HG03521 (cell line): ENCODE data around the gene SASH3.

Source experiments
- ATAC-seq: cut with Tn5 transposase; IDR thresholded peaks from one replicate; pipeline ENCODE4 v1.9.1; 2021; ENCODE audit warnings: mild to moderate bottlenecking, moderate library complexity; ENCODE audit not compliant: unreplicated experiment

Gene SASH3

GRCh38 chrX:129782706-129783105, 3.0 kb downstream of the SASH3 start:
- ATAC-seq, result no peak

DNA sequence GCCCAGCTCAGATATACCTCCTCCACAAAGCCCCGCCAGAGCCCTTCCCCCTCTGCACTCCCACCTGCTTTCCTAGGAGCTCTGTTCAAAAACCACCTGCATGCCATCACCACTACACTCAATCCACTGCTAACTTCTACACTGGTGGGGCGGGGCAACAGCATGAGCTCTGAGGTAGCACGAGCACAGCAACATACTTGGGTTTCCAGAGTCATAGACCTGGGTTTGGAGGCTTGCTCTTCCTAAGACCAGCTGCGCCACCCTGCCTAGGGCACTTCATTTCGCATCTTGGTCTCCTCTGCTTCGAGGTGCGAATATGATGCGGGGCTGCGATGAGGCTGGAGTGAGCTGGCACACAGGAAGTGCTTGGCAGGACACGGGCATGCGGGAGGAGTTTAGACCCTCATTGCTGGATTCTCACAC, 3.6 kb downstream of the SASH3 start:
- ATAC-seq, result no peak

DNA sequence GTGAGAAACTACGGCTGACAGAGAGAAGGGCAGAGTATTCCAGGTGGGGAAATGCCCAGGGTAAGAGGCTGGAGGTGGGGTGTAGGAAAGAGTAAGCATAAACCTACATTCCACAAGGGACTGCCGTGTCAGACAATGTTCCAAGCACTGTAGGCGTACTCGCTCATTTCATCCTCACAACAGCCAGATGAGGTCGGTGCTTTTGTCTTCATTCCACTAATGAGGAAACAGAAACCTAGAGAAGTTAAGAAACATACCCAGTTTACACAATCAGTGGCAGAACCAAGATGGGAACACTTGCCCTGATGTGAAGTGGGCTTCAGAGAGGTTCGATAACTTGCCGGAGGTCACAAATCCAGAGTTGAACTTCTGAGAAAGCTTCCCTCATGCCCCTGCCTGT, 4.6 kb downstream of the SASH3 start:
- ATAC-seq, result no peak

- ATAC-seq, result no peak
These were observed 5.6 kb downstream of the SASH3 start for GRCh38 chrX:129785160-129785947.

DNA sequence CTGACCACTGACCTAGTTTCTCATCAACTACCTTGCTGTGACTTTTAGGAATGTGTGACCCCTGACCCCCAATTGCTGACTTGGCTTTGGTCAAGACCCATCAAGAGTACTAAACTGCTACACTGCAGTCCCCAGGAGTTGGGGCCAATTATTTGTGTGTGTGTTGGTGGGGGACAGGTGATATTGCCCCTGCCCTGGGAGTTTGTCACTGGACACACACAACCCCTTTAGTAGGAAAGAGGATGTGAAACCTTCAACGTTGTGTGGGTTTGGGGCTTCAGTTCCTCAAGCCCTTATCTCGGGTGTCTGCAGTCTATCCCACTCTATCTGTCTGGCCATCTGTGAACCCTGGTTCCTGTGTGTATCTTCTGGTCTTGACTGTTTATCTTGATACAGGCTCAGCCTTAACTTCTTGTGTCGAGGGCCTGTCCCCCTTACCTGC, 6.5 kb downstream of the SASH3 start:
- ATAC-seq, result peak; percentile 87

DNA sequence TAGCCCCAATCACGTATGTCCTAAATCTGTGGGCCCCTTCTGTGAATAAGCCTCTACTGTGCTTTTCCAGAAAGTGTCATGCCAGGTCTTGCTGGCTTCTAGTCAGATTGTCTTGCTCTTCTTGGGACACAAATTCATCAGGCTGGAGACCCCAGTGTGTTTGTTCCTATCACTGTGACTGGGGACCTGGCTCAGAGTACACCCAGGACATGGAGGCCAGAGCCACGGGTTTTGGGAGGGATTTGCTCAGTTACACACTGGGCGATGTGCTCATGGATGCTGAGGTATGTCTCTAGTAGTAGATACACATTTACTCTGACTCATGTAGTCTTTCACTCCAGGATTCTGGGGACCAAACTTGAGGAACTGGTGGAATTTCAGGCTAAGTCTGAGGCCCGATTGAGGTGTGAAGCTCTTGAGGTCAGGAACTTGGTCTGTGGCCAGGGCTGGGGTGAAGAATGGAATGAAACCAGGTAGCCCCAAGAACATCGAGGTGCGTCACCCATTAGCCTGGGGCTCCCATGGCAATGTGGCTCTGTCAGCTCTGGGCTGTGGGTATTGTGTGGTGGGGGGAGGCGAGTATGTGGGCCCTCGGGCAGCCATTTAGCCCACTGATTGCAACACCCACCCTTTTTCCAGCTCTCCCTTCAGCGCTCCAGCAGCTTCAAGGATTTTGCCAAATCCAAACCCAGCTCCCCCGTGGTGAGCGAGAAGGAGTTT, 7.7 kb downstream of the SASH3 start:
- ATAC-seq, result no peak

GRCh38 chrX:129788527-129788926, 8.8 kb downstream of the SASH3 start:
- no peak for ATAC-seq

DNA sequence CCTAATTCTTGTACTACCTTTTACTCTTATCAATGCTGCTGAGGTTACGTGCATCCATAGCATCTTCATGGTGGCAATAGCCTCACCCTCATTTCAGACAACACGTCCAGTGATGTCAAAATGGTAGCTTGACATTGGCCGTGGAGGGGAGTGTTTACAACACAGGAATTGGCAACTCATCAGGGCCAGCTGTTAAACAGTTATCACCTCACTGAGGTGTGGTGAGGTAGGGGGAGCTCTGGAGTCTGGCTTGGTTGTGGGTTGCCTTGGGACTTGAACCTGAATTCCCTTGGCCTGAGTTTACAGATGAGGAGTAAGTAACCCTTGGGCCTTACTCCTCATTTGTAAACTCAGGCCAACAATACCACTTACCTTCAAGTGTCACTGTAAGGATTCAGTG, 10.4 kb downstream of the SASH3 start:
- ATAC-seq, result no peak

DNA sequence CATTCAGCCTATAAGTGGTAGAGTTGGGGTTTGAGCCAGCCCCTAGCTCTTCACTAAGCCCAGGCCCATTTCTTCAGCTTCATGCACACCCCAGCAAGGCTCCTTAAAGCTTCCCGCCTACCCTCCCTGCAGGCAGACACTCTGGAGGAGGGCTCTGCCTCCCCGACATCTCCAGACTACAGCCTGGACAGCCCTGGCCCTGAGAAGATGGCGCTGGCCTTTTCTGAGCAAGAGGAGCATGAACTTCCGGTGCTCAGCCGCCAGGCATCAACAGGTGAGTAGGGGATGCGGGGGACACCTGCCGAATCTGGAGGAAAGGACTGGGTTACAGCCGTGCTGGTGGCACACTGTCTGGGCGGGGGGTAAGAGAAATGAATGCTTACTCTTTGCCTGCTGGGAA, 11.1 kb downstream of the SASH3 start:
- ATAC-seq, result no peak

DNA sequence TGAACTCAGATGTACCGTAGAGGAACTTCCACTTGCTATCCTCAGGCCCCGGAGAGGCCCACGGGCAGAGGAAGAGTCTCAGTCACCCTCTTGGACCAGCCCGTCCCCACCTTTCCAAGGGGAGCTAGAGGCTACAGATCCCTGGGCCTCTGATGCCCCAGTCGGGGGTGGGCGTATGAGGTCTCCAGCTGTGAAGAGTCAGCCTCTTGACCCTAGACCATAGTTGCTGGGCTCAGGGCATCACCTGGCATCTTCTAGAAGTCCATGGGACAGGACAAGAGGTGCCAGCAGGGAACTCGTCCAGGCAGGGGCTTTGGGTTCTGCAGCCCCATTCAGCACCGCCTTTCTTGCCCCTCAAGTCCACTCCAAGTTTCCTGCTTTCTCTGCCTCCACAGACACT, 11.6 kb downstream of the SASH3 start:
- ATAC-seq, result no peak

- no peak for ATAC-seq
These were observed 12.3 kb downstream of the SASH3 start for GRCh38 chrX:129791961-129792570.

- no peak for ATAC-seq
These were observed 13.0 kb downstream of the SASH3 start for GRCh38 chrX:129792586-129793291.

- ATAC-seq, result no peak
These were observed 13.9 kb downstream of the SASH3 start for GRCh38 chrX:129793604-129794191.

DNA sequence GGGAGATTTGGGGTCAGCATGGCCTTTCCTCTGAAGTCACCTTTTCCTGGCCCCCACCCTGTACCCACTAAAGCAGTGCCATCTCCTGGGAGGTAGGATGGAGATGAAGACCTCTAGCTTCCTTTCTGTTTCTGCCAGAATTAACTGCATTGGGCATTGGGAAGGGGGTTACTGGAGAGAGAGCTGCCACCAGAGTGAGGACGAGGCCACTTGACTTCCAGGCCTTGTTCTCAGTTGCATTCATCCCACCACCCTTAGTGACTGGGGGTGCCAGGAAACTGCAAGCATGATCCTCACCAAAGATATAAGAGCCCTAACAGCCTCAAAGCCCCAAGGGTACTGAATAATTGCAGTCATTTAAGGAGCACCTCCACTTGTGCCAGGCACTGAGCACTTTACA, 15.8 kb downstream of the SASH3 start:
- no peak for ATAC-seq

DNA sequence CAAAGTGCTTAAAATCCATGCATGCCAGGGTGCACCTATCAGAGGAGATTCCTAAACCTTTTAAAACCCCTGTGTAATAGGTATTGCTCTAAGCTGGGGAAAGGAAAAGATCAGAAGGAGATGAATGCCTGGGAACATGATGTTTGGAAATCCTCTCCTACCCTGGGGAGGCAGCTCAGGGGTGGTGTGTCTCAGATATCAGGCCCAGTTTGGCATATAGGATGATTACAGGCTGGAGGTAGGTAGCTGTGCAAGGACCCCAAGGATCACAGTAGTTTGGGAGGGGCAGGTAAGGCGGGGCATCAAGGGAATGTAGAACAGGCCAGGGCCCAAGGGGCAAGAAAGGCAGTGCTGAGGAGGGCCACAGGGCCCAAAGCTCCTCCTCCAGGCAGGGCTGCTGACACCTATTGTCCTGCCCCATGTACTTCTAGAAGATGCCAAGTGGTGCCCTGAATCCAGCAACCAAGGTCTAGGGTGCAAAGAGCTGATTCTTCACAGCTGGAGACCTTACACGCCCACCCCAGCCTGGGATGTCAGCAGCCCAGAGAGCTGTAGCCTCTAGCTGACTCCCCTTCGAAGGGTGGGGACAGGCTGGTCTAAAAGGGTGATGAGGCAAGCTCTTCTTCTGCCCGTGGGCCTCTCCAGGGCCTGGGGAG, 17.6 kb downstream of the SASH3 start:
- no peak for ATAC-seq

GRCh38 chrX:129798456-129798855, 18.7 kb downstream of the SASH3 start:
- no peak for ATAC-seq

GRCh38 chrX:129798888-129799287, 19.1 kb downstream of the SASH3 start:
- ATAC-seq, result no peak

DNA sequence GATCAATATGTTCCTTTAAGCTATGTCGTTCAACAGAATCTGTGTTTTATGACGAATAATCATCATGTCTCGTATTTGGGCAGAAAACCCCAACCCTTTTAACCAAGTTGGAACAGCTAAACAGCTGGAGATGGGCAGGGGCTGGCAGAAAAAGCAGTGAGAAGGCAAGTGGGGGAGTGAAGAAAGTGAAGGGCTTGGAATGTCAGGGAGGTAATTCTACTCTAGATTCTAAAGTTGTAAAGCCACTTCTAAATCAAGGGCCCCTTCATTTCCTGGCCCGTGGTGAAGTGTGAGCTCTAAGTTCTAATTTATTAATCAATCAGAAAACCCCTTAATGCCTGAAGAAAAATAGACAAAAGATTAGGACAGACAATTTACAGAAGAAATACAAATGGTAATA, 20.4 kb downstream of the SASH3 start:
- no peak for ATAC-seq

GRCh38 chrX:129802863-129803262, 23.1 kb downstream of the SASH3 start:
- no peak for ATAC-seq

DNA sequence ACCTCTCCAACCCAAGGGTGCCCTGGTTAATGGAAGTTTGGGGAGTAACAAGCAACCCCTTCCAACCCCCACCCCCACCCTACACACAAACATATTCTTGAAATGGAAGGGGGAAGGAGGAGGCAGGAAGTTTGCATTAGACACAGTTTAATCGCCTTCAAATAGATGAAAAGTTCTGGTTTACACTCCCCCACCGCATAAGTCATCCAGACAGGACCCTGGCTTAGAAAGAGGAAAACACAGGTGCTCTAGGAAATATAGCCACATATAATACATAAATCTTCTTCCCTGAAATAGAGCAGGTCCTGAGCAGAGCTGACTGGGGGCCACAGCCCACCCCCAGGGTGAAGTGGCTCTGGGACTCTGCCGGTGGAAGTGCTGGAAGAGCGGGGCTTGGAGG, 25.1 kb downstream of the SASH3 start:
- no peak for ATAC-seq
